ENCODE data around the gene FMNL2. TPM values are rescaled to one million over a fixed set of nuclear protein-coding genes. Genes with fewer than 3 reads are reported as not detected.

The FMNL2 gene
- total and polyA plus RNA-seq, 8 donors = 7.8 to 100.0 (median 36.5) TPM

GRCh38 chr2:152400607-152401214 lies 65.7 kb downstream of the FMNL2 start:
- 78 to 85% (median 83%) methylated on average over 2 of the region's 2 CpGs for WGBS, 5 donors
- no peak overlapping the region for H3K27ac ChIP-seq
- TF ChIP-seq EP300 (IDR thresholded peaks at IDR 0.05) (no peak), CTCF (IDR thresholded peaks at IDR 0.05) (no peak), POLR2AphosphoS5 (IDR thresholded peaks at IDR 0.05) (no peak), POLR2A (IDR thresholded peaks at IDR 0.05) (no peak)
- intact Hi-C loops (cut with DNase I; ENCODE audit: low total_unique reads) = no loop called here
- no peaks in the 10 kb centered on the region for H3K9me3 ChIP-seq
- H3K27me3 ChIP-seq = no peaks in the 10 kb centered on the region
- H3K36me3 ChIP-seq = no peaks in the 10 kb centered on the region
- H3K4me1 ChIP-seq = peaks cover 27 to 69% (median 44%) of the 10 kb centered on the region in 4 donors
- DNase-seq = no peak
- no peak overlapping the region for H3K4me3 ChIP-seq

GRCh38 chr2:152402780-152403759 lies 68.1 kb downstream of the FMNL2 start:
- Histone ChIP-seq H3K27me3 (no peaks in the 10 kb centered on the region), H3K4me1 (peaks cover 42 to 76% (median 62%) of the 10 kb centered on the region in 4 donors), H3K9me3 (no peaks in the 10 kb centered on the region), H3K4me3 (no peak overlapping the region), H3K27ac (peak overlapping the region; percentile 7 to 52 (median 48)), H3K36me3 (no peaks in the 10 kb centered on the region)
- 48 to 64% (median 61%) methylated on average over 12 of the region's 12 CpGs for WGBS, 5 donors
- DNase-seq = no peak
- TF ChIP-seq POLR2AphosphoS5 (IDR thresholded peaks at IDR 0.05) (no peak), EP300 (IDR thresholded peaks at IDR 0.05) (no peak), POLR2A (IDR thresholded peaks at IDR 0.05) (no peak), CTCF (IDR thresholded peaks at IDR 0.05) (no peak)
- intact Hi-C loops (cut with DNase I; ENCODE audit: low total_unique reads) = no loop called here

GRCh38 chr2:152405206-152406118 lies 70.5 kb downstream of the FMNL2 start:
- no peaks in the 10 kb centered on the region for H3K9me3 ChIP-seq
- 24 to 76% (median 55%) methylated on average over 2 of the region's 2 CpGs for WGBS, 5 donors
- H3K36me3 ChIP-seq = no peaks in the 10 kb centered on the region
- H3K4me3 ChIP-seq = no peak overlapping the region
- peak overlapping the region; percentile 78 to 92 (median 80) for H3K27ac ChIP-seq
- H3K4me1 ChIP-seq = peaks cover 49 to 82% (median 62%) of the 10 kb centered on the region in 4 donors
- DNase-seq = peak in 1 of 2 donors; percentile 71
- intact Hi-C loops (cut with DNase I; ENCODE audit: low total_unique reads) = no loop called here
- H3K27me3 ChIP-seq = no peaks in the 10 kb centered on the region
- TF ChIP-seq CTCF (IDR thresholded peaks at IDR 0.05) (no peak), POLR2AphosphoS5 (IDR thresholded peaks at IDR 0.05) (peak; percentile 17 to 88 (median 62)), EP300 (IDR thresholded peaks at IDR 0.05) (no peak), POLR2A (IDR thresholded peaks at IDR 0.05) (no peak)

All from stomach (tissue), 9 donors.